ENCODE data around the gene SPON2. TPM values are rescaled to one million over a fixed set of nuclear protein-coding genes. Genes with fewer than 3 reads are reported as not detected.

SPON2 gene
- total RNA-seq, 1 donor from 2014 or later = 3.4 TPM

DNA sequence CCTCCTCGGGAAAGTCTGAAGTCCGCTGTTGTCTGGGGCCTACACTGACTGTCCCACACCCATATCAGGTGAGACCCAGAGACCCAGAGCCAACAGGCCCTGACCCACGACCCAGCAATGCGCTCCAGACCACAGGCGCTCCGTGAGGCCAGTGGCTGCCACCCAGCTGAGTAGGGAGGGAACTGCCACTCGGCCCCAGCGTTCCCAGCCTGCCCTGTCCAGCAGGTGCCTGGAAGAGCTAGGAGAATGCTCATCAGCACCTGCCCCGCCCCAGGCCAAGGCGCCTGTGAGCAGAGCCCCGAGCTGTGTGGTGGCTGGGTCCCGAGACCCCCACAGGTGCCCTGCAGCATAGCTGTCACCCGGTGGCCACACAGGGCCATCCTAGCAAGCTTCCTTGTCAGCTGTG is 2.7 kb downstream of the SPON2 start:
- CTCF ChIA-PET = interaction anchor here (1.1 kb wide), 1 partner anchor 39 kb away, joined by 3 read pairs; no protein-coding TSS in a partner anchor
- no peak overlapping the region for H3K27ac Mint-ChIP-seq
- DNase-seq (no peak), ATAC-seq (ENCODE audit: low read depth) (no peak)
- intact Hi-C loops (cut with micrococcal nuclease) = no loop called here
- peaks cover 36% of the 10 kb centered on the region for H3K4me1 Mint-ChIP-seq
- POLR2A ChIA-PET = interaction anchor here (1.4 kb wide), 1 partner anchor 79 kb away, joined by 4 read pairs; the partner anchor contains the start of gene CTBP1
- H3K9me3 Mint-ChIP-seq = no peaks in the 10 kb centered on the region
- TF ChIP-seq CTCF (IDR thresholded peaks at IDR 0.05) = no peak
- H3K27me3 Mint-ChIP-seq = peaks cover 2% of the 10 kb centered on the region
- H3K36me3 Mint-ChIP-seq (ENCODE audit: low read depth) = no peaks in the 10 kb centered on the region
- no peak overlapping the region for H3K4me3 Mint-ChIP-seq

DNA sequence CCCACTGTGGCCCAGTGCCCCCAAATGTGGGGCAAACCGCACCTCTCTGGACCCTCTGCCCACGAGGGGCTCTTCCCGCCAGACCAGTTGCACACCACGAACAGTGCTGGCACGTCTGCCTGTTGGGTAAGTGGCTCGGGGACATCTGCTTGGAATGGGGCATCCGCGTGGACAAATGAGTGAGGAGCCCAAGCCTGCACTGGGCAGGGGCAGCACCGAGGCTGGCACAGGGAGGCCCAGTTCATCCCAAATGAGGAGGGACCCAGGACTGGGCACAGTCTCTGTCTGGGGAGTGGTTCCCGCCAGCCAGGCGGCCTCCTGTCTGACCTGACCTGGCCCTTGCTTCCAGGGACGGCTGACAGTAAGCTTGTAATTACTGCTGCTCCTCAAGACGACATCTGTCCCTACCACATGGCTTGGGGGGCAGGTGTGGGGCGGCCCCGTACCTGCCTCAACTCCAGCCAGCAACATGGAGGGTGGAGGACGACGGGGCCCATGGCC is 3.2 kb downstream of the SPON2 start:
- no peaks in the 10 kb centered on the region for H3K36me3 Mint-ChIP-seq (ENCODE audit: low read depth)
- peaks cover 41% of the 10 kb centered on the region for H3K4me1 Mint-ChIP-seq
- no peak overlapping the region for H3K27ac Mint-ChIP-seq
- TF ChIP-seq CTCF (IDR thresholded peaks at IDR 0.05) = no peak
- intact Hi-C loops (cut with micrococcal nuclease) = no loop called here
- H3K27me3 Mint-ChIP-seq = peaks cover 2% of the 10 kb centered on the region
- no peak for DNase-seq
- no peaks in the 10 kb centered on the region for H3K9me3 Mint-ChIP-seq
- H3K4me3 Mint-ChIP-seq = peak overlapping the region; percentile 1
- POLR2A ChIA-PET = interaction anchor here (1.4 kb wide), 1 partner anchor 79 kb away, joined by 4 read pairs; the partner anchor contains the start of gene CTBP1
- no peak for ATAC-seq (ENCODE audit: low read depth)
- CTCF ChIA-PET = interaction anchor here (1.1 to 3.5 kb wide), 2 partner anchors 38 to 98 kb away, joined by 3 to 44 read pairs; no protein-coding TSS in a partner anchor

DNA sequence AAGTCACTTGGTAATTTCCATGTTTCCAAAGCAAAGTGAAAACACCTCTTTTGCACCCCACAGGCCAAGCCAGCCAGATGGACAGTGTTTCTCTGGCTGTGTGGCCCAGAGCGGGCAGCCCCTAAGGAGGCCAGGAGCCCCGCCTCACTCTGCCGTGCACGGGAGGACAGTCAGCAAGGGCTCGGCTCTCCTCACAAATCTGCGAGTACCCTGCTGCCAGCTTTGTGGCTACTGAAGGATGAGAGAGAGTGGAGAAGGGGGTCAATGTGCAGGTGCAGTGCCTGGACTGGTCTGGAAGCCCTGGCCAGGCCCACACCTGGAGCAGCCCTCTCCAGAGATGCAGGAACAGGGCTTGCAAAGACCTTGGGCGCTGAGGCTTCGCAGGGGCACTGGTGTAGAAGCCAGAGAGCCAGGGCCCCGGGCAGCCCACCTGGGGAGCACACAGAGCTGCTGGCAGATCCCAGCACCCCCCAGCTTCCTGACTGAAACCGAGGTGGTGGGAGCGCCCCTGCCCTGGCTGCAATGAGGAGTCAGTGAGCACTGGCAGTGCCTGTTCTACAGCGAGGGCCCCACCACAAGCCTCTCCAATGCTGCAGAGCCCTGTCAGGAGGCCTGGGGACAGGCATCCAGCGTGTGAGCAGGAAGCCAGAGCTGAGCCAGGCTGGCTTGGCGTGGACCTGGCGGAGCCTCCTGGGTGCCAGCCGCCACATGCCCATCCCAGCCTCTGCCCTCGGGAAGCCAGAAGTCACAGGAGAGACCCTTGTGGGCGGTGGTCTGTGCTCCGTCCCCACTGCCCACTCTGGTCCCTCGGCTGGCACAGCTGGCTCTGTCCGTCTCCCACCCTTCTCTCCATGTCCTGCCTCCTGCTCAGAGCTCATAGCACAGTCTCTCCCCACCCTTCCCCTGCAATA is 3.9 kb downstream of the SPON2 start:
- intact Hi-C loops (cut with micrococcal nuclease) = no loop called here
- Mint-ChIP-seq H3K4me3 (peak overlapping the region; percentile 86), H3K4me1 (peaks cover 49% of the 10 kb centered on the region), H3K36me3 (ENCODE audit: low read depth) (peaks cover under 1% of the 10 kb centered on the region), H3K9me3 (peaks cover 3% of the 10 kb centered on the region), H3K27ac (peak overlapping the region; percentile 80), H3K27me3 (peaks cover 2% of the 10 kb centered on the region)
- DNase-seq (no peak), ATAC-seq (ENCODE audit: low read depth) (no peak)
- no peak for TF ChIP-seq CTCF (IDR thresholded peaks at IDR 0.05)
- ChIA-PET CTCF (interaction anchor here (1.0 to 3.5 kb wide), 7 partner anchors 16 to 118 kb away, joined by 3 to 44 read pairs (median 3); partner anchors contain the start of gene CTBP1), POLR2A (interaction anchor here (1.4 to 1.9 kb wide), 4 partner anchors 16 to 100 kb away, joined by 4 to 9 read pairs (median 6); partner anchors contain the start of gene CTBP1)

DNA sequence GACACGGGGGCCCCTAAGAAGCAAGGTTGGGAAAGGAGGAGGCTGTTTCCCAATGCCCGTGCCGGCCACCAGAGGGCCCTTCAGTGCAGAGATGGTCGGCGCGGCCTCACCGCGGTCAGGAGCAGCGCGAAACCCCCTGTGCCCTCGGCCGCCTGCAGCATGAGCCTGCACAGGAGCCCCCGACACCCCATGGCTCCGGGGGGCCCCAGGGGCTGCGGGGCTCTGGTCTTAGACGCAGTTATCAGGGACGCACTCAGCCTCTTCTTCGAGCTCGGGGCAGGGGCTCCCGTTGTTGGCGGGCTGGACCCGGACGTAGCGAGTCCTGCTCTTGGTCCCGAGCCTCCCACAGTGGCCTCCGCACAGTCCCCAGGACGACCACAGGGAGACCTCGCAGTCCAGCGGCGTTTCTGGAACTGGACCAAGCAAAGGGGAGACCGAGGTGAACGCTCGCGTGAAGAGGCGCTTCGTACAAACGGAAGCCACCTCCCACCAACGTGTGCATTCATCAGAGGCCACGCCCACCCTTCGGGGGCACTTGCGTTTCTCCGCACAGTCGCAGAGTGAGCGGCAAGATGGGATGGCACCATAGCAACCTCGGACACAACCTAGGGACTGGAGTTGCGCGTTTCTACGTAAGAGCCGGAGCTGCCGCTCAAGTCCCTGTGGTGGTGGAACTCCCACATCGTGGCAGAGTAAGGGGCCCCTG is 5.0 kb downstream of the SPON2 start:
- Mint-ChIP-seq H3K36me3 (ENCODE audit: low read depth) (peaks cover 3% of the 10 kb centered on the region), H3K4me1 (peaks cover 57% of the 10 kb centered on the region), H3K4me3 (peak overlapping the region; percentile 86), H3K27ac (peak overlapping the region; percentile 80), H3K27me3 (peaks cover 2% of the 10 kb centered on the region), H3K9me3 (peaks cover 7% of the 10 kb centered on the region)
- DNase-seq (peak; percentile 79), ATAC-seq (ENCODE audit: low read depth) (peak; percentile 88)
- intact Hi-C loops (cut with micrococcal nuclease) = loop anchor here (1.0 kb wide), 9 partner anchors 17 to 184 kb away; partner anchors contain the start of genes CTBP1, MAEA and UVSSA
- peak; percentile 69 for TF ChIP-seq CTCF (IDR thresholded peaks at IDR 0.05)
- CTCF ChIA-PET = interaction anchor here (0.7 to 3.5 kb wide), 12 partner anchors 16 to 119 kb away, joined by 3 to 44 read pairs (median 3); partner anchors contain the start of gene CTBP1
- POLR2A ChIA-PET = interaction anchor here (0.6 to 1.9 kb wide), 5 partner anchors 17 to 101 kb away, joined by 3 to 9 read pairs (median 4); partner anchors contain the start of gene CTBP1

Measured in activated B cell treated with CpG ODN at 0.5 μM for 24 hours (primary cell).